ENCODE results near the gene HMCES.

Gene HMCES

DNA sequence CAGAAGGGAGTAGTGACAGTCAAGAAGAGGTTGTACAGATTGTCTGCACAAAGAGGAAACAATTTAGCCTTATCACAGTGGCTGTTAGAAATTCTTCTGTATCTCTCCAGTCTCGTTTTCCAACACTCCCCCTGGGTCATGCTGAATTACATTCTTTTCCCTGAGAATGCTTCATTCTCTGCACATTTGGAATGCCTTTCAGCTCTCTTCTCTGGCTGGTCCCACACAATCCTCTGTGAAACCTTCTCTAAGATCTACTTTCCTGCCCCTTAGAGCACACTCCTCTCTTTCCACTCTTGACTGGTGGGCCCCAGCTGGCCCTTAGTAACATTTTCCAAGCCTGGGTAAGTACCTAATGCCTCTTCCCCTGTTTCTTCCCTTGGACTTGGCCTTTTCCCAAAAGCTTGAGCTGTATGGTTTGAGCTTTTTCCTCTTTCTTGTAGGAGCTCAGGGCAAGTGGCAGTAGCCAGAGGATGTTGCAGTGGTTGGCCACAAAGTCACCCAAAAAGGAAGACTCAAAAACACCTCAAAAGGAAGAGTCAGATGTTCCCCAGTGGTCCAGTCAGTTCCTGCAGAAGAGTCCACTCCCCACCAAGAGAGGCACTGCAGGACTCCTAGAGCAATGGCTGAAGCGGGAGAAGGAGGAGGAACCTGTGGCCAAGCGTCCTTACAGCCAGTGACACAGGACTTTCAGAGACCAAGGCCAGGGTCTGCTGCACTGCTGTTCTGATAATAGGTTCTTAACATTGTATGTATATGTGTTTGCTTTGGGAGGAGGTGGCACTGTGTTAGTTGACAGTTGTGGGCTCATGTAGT lies 25.7 kb downstream of the HMCES start:
- DNase-seq (ENCODE audit: low spot score) = no peak

DNA sequence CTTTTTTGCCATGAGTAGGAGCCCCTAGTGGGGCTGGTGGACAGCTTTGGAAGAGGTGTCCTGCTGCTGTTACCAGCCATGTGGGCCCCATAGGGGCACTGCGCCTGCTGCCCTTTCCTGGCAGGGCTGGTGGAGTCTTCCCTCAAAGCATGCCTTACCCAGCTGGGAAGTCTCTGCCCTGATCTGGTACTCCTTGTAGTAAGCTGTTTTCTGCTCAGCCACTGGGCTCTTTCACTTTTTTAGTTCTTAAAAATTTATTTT lies 26.2 kb downstream of the HMCES start:
- DNase-seq (ENCODE audit: low spot score) = no peak

DNA sequence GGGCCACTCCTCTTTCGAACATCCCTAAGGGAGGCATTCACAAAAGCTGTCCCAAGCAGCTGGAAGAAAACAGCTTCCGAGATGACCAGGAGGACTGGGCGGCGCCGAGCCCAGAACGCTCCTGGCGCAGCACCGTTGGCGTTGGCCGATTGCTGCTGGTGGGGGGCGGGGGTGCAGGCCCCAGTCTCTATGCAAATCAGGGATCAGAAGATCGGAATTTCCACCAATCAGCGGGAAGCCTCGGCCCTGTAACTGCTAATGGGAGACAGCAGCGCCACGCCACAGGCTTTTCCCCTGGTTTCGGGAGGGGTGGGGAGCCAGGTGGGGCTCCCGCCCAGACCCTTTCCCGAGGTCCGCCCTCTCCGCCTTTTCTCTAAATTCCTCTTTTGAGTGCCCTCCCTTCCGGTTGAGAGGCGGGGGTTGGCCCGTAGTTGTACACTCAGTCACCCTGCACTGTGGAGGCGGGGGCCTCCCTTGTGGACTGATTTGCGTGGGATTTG lies 27.0 kb downstream of the HMCES start:
- peak; percentile 32 for DNase-seq (ENCODE audit: low spot score)

DNA sequence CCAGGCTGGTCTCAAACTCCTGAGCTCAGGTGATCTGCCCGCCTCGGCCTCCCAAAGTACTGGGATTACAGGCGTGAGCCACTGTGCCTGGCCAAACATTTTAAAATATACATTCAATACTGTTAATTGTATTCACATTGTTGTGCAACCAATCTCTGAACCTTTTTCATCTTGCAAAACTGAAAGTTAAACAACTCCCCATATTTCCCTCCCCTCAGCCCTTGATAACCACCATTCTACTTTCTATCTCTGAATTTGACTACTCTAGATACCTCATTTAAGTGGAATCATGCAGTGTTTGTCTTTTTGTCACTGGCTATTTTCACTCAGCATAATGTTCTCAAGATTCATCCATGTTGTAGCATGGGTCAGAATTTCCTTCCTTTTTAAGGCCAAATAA lies 30.0 kb downstream of the HMCES start:
- no peak for DNase-seq (ENCODE audit: low spot score)

DNA sequence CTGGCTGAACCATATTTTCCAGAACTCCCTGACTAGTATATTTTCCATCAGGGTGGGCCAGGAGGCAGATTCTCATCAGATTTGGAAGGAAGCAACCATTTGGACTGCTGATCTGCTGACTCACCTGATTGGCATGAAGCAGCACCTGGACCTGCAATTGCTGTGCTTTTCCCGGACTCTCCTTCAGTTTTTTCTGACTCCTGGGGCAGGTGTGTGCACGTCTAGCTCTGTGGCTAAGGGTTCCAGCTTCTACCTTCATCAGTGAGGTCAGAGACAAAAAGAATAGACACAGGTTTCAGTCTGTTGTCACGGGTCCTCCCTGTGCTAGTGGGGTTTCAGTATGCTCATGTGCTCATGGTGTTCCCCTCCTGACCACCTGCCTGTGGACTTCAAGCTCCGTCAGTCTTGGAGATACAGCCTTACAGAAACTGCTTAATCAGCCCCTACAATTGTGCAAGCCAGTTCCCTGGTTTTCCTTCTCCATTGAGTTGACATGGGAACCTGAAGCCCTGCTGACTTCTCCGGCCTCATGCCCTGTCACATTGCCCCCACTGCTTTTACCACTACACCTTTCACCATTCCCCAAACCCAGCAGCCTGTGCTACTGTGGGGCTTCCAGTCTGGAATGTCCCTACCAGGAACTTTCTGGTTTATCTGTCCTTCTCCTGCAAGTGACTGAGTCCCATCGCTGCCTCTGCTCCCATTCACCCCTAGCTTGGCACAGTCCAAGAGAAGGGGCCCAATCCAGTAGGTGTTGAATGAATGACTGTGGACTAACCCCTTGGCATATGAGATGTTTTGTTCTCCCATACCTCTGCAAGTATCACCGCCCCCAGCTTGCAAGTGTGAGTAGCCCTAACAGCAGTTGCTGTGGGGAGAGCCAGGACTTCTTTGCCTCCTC lies 31.7 kb downstream of the HMCES start:
- no peak for DNase-seq (ENCODE audit: low spot score)

DNA sequence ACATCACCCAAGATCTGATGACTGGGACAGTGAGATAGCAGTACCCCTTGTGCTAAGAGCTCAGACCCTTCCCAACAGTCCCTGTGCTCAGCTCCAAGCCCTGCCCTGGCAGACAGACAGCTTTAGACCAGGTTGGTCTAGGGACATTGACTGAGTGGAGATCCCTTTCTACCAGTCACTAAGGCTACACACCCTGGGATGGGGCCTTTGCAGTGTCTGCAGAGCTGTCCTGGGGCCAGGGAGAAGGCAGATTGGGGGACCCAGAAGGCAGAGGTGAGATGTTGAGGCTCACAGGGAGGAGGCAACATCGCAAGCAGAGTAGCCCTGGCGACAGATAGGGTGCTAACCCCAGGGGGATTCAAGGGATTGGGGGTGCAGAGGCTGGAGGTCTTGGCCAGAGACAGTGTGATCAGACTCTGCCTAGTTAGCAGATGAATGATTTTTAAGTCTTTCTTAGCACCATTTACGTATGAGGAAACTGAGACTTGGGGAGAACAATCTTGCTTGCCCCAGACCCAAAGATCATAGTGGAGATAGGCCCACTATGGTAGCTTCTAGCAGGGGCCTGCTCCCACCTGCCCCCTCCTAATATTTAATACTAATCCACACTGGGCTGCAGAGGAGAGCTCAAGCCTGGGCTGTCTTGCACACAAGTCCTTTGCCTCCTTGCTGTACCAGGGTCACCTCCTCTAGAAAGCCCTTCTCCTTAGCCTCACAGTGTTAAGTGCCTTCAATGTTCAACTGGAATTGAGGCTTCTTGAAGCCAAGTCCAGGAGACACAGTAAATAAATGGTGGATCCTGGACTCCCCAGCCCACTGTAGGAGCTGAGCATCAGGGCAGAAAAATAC lies 32.6 kb downstream of the HMCES start:
- no peak for DNase-seq (ENCODE audit: low spot score)

DNA sequence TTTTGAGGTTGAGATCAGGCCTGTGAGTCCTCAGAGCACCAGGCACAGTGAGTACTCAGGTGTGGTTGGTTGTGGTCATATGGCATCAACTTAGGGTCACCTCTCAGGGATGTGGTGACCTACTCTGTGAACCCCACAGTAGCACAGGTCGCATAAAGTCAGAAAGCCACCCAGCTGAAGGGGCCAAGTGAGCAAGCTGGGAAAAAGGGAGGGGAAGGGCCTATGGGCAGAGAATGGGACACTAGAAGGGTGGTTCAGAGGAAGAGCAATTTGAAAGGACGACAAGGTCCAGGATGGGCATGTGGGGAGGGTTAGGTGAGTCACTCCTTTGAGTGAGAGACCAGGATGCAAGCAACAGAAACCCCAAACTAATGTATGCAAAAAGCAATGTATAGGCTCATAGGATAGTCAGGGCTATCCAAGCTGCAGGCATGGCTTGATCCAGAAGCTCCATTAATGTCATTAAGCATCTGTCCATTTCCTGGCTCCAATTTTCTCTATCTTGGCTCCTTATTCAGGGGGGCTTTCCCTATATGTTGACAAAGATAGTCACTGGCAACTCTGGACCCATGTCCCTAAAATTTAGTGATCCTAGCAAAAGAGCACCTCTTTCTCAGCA lies 33.5 kb downstream of the HMCES start:
- DNase-seq (ENCODE audit: low spot score) = no peak

DNA sequence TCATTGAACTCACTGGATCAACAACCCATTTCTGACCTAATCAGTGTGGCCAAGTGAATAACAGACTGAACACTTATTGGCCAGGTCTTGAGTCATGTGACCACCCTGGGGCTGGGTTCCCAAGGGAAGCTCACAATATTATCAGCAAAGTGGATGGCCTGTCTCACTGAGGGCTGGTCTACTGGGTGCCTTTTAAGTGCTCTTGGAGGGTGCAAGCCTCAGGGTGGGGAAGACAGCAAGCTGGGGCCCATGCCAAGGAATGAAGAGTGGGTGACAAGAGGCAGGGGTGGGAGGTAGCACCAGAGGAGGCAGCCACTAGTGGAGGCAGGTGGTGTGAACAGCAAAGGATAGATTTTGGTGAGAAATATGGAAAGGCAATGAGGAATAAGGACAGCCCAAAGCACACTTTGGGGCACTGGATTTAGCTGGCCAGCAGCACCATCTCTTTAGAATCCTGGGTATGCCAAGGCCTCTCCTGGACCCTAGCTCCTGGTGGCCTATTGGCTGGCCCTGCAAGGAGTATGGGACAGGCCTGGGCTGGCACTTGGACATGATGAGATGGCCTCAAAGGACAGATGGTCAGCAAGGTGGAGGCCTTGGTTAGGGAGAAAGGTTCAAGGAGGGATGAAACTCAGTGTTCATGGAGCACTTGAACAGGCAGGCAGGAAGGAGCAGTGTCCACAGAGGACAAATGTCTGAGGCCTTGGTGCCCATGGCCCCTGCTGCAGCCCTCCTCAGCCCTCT lies 34.2 kb downstream of the HMCES start:
- DNase-seq (ENCODE audit: low spot score) = no peak

DNA sequence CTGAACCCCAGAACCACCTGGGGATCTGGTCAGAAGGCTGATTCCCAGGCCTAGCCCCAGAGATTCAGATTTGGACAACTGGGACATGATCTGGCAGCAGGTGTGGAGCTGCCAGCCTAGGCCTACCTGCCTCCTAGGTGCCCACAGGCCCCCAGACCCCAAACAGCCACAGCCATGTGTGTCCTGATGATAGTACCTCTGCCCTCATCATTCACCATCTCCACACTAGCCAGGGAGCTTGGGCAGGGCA lies 34.7 kb downstream of the HMCES start:
- DNase-seq (ENCODE audit: low spot score) = no peak

DNA sequence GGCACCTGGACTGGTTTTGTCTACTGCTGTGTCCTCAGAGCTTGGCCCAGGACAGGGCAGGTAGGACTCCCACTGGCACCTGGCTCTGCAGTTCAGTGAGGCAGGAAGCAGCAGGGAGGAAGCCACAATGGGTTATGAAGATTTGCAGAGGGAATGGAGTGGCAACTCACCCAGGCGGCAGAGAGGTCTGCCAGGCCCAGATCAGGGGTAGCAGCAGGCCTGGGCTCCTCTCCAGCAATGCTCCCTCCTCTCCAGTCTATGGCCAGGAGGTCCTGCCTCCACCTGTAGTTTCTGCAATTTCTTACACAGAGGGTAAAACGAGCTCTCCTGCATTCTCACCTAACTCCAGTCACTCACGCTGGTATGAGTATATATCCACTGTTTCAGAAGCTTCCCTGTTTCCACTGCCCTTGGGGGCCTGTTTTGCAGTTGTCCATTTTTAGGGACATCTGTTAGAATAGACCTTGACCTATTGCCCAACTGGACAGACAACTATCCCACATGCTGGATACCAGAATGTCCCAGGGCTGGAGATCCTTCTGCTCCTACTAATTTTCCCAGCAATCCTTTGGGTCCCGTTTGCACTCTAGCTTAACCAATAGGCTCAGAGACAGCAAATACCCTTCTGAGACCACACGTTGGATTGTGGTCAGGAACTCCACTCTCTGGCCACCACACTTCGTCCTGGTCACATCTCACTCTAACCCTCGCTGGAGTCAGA lies 35.2 kb downstream of the HMCES start:
- DNase-seq (ENCODE audit: low spot score) = no peak

DNA sequence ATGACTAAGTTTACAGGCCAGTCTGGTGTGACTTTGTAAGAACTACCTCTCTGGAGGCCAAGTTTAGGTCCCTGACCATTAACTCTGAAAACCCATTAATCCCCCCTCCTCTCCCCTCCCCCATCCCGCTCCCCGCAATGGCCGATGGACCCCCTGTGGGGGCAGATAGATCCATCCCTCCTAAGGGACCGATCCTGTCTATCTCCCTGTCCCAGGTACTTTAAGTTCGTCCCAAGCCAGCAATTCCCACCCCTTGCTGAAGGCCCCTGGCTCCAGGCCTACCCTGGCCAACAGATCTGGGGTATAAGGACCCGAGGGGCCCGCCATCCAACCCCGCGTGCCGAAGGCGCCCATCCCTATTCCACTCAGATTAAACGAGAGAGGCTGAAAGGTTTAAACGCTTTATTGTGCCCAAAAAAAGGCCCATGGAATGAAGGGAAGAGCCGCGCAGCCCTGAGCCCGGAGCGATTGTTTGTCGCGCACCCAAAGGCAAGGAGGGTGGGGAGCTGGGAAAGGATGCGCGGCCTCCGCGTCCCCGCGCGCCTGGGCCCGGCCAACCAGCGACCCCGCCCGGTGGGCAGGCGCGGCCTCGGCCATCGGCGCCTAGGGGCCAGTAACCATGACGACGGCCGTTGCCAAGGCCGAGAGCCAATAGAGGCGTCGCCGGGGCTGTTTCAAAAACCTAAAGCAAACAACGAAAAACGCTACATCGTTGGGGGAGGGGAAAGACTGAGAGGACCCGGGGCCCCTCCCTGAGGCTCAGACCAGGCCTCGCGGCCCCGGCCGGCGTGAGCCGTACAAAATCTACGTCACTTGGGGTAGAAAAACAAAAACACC lies 35.9 kb downstream of the HMCES start:
- DNase-seq (ENCODE audit: low spot score) = peak; percentile 86

DNA sequence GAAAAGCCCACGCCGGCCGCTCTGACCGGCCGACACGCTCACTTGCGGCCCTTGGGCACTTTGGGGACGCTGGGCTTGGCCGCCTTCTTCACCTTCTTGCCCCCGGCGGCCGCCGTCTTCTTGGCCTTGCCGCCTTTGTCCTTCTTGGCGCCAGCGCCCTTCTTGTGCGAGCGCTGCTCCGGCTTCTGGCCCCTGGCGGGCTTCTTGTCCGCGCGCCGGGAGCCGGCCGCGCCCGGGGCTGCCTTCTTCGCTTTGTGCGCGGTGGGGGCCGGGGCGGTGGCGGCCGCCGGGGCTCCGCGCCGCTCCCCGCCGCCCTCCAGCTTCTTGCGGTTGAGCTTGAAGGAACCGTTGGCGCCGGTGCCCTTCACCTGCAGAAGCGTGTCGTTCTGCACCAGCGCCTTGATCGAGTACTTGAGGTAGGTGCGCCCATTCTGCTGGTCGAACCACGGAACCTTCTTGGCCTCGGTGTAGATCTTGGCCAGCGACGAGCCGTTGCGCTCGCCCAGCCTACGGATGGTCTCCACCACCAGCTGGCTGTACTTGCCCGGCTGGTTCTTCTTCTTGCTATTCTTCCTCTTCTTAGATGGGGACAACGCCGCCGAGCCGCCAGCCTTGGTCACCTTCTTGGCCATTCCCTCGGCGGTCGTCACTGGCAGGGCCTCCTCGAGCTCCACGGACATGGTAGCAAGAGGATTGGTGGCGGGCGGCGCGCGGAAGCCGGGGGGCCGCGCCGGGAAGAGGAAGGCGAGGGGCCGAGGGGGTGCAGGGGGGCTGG lies 36.7 kb downstream of the HMCES start:
- DNase-seq (ENCODE audit: low spot score) = peak; percentile 24

DNA sequence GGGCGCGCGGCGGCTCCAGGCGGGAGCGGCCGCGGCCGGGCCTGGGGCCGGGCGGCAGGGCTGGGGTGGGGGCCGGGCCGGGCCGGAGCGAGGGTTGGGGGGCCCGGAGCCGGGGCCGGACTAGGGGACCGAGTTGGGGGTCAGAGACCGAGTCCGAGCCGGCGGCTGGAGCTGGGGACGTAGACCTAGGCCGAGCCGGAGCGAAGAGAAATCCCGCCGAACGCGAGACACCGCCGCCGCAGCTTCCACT lies 37.3 kb downstream of the HMCES start:
- no peak for DNase-seq (ENCODE audit: low spot score)

DNA sequence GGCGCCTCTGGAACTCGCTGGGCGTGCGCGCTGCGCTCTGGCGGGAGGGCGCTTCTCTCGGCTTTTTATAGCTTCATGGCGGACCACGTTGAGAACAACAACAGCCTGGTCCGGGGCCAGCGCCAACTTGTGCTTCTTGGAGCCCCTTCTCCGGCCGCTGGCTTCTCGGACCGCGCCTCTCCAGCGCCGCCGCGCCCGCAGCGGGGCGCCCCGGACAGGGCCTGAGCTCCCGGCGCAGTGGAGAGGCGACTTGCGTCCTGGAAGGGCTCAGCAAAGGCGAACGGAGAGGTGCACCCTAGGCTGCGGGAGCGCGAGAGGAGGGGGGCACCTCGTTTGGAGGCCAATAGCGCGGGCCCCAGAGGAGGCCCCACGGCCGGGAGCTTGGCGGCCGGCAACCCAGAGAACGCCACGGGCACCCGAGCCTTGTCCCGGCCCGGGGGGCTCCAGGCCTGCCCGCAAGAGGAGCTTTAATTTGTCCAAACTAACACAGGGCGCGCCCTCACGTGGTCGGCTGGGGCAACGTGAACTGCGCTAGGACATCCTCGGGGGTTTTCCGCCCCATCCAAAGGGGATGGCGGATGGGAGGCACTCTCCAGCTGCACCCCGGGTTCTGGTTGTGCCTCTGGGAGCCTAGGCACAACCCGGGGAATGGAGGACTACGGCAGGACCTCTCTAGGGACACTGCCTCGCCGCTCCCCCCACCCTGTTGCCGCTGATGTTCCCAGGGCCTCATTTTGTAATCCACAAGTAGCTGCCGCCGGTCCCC lies 37.8 kb downstream of the HMCES start:
- DNase-seq (ENCODE audit: low spot score) = peak; percentile 81

DNA sequence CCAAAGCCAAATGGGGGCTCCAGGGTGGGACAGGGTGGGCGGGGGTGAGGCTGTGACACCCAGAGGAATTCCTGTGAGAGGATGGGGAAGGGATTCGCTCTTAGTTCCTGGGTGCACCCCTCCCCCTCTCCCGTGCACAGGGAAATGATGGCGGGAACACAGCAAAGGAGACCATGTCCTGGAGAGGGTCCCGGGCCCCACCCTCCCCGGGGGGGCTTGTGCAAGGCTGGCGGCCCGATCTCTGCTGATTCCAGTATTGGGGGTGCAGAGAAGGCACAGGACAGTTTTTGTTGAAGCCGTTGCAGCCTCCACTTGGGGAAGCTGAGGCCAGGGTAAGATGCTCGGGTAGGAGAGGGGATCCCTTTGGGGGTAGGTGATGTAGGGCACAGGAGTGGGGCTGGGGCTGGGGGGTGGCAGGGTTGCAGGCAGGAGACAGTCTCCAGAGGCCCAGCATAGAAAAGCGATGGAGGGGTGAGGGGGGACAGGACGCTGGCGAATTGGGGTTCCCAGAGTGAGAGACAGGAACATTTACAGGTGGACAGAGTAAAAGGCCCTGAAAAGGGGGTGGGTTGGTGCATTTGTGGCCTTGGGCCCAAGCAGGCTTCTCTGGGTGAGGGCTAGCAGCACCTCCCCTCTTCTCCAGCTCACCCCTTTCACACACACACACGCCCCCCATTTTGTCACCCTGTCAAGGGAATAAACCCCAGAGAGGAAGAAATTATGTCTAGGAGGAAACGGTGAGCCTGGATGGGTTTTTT lies 38.5 kb downstream of the HMCES start:
- no peak for DNase-seq (ENCODE audit: low spot score)

DNA sequence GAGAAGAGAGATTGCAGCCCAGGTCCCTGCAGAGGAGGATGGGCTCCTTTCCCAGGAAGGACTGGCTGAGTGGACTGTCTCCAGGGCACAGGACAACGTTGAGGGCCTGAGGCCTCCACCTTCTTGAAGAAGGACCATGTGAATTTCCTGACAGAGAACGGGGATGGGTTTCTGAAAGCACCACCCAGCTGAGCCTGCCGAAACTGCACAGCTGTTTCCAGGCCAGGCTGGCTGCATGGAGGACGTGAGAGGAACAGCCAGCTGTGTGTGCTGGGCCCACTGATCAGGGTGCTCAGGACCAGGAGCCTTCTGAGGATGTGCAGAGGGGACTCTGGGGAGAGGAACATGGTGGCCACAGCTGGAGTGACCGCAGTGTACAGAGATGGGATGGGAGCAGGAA lies 39.2 kb downstream of the HMCES start:
- DNase-seq (ENCODE audit: low spot score) = no peak

DNA sequence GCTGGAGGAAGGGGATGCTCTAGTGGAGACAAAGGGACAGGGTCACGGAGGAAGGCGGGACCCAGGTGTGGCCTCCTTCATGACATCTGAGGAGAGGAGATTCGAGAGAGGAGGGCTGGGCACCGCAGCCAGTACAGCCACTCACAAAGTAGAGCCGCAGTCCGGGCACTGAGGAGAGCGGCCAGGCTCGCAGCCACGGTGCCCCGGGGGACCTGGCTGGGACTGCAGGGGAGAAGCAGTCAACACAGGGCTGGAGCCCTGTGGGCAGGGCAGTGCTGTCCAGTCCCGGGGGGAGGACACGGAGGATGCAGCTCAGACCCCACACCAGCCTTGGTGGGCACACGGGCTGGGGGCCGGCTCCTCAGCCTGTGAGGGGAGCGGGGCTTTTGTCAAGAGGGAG lies 40.3 kb downstream of the HMCES start:
- DNase-seq (ENCODE audit: low spot score) = no peak

DNA sequence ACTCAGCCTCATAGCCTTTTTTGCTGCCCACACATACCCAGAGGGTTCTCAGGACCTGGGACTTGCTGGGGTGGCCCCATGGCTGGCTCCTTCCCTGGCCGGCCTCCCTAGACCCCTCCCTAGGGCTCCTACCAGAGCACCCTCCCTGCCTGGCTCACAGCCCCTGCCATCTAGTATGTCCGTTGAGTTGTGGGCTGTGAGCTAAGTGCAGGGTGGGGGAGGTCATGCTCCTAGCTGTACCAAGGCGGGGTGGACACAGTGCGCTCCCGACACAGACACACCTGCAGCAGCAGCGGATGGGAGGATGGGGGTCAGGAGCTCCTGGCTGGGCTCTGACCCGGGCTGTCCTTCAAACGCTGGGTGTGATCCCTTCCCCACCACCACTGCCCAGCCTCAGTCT lies 41.6 kb downstream of the HMCES start:
- no peak for DNase-seq (ENCODE audit: low spot score)

Data from globus pallidus (tissue), 1 donor.